GM10266 (cell line): ENCODE measurements around the gene INSYN1.

Experiments used
- DNase-seq: peaks from one replicate; pipeline ENCODE4 v3.0.0; 2012; ENCODE audit errors: extremely low spot score
- CTCF ChIP-seq: IDR thresholded peaks from 2 replicates; pipeline ENCODE4 v1.5.1; 2012; ENCODE audit warnings: mild to moderate bottlenecking, low read depth; ENCODE audit not compliant: control insufficient read depth, insufficient read depth; ENCODE audit errors: missing control alignments

INSYN1 gene

GRCh38 chr15:73717802-73718201, 35.3 kb downstream of the INSYN1 start:
- no peak for TF ChIP-seq CTCF
- DNase-seq: no peak

GRCh38 chr15:73717206-73717605, 35.9 kb downstream of the INSYN1 start:
- TF ChIP-seq CTCF: no peak
- no peak for DNase-seq

- no peak for DNase-seq
- no peak for TF ChIP-seq CTCF
These were observed 36.7 kb downstream of the INSYN1 start for GRCh38 chr15:73716417-73716816.

GRCh38 chr15:73715417-73715816, 37.7 kb downstream of the INSYN1 start:
- no peak for DNase-seq
- TF ChIP-seq CTCF: no peak

- DNase-seq: no peak
- TF ChIP-seq CTCF: no peak
These were observed 38.4 kb downstream of the INSYN1 start for GRCh38 chr15:73714695-73715301.

- DNase-seq: no peak
These were observed 41.0 kb downstream of the INSYN1 start for GRCh38 chr15:73712107-73712506.

More at GRCh38 chr15:73712107-73712506, 41.0 kb downstream of the INSYN1 start:
- no peak for TF ChIP-seq CTCF
